HCT116 (cell line): ENCODE measurements around the gene DDX20.

ENCODE experiments used
- ATF3 ChIP-seq: IDR thresholded peaks from 2 replicates; pipeline ENCODE4 v1.6.1; 2012
- CEBPB ChIP-seq: IDR thresholded peaks from 2 replicates; pipeline ENCODE4 v1.6.1; 2012; ENCODE audit warnings: low read depth
- CTCF ChIP-seq, 3 experiments: fragments of 200-600 bp in 1 of 3; sonication (generic) in 1 of 3; IDR thresholded peaks in 2 of 3; conservative IDR thresholded peaks in 1 of 3; 2 replicates each; pipeline ENCODE4 v1.5.1; 2012 to 2017; ENCODE audit warnings: low read depth in 2 of 3, low read length in 2 of 3, antibody characterized with exemption in 1 of 3, borderline replicate concordance in 1 of 3, control low read depth in 1 of 3, mild to moderate bottlenecking in 1 of 3, mixed read lengths in 1 of 3, mixed run types in 1 of 3, moderate library complexity in 1 of 3; ENCODE audit not compliant: insufficient read depth in 1 of 3
- EGR1 ChIP-seq: IDR thresholded peaks from 2 replicates; pipeline ENCODE4 v1.6.1; 2012; ENCODE audit warnings: low read depth
- EZH2 ChIP-seq: fragments of 200-600 bp; sonication (generic); IDR thresholded peaks from 2 replicates; pipeline ENCODE4 v1.6.1; 2017; ENCODE audit warnings: antibody characterized with exemption, mixed run types
- EZH2phosphoT487 ChIP-seq: fragments of 200-600 bp; IDR thresholded peaks from 2 replicates; pipeline ENCODE4 v1.6.1; 2018; ENCODE audit warnings: antibody characterized with exemption, borderline replicate concordance
- MAX ChIP-seq: IDR thresholded peaks from 2 replicates; pipeline ENCODE4 v1.6.1; 2012
- POLR2A ChIP-seq: IDR thresholded peaks from 2 replicates; pipeline ENCODE4 v1.7.0; 2011; ENCODE audit warnings: borderline replicate concordance; ENCODE audit not compliant: insufficient read depth, insufficient read length; ENCODE audit errors: extremely low read depth
- POLR2AphosphoS5 ChIP-seq: IDR thresholded peaks from 2 replicates; pipeline ENCODE4 v1.6.1; 2011; ENCODE audit warnings: mild to moderate bottlenecking, low read depth, low read length, moderate library complexity
- REST ChIP-seq: IDR thresholded peaks from 2 replicates; pipeline ENCODE4 v1.6.1; 2012; ENCODE audit warnings: low read depth
- SIN3A ChIP-seq: IDR thresholded peaks from 2 replicates; pipeline ENCODE4 v1.6.1; 2012; ENCODE audit warnings: low read depth
- SP1 ChIP-seq: IDR thresholded peaks from 2 replicates; pipeline ENCODE4 v1.6.1; 2012; ENCODE audit warnings: low read depth
- SRF ChIP-seq: IDR thresholded peaks from 2 replicates; pipeline ENCODE4 v1.6.1; 2012; ENCODE audit warnings: low read depth

DNA sequence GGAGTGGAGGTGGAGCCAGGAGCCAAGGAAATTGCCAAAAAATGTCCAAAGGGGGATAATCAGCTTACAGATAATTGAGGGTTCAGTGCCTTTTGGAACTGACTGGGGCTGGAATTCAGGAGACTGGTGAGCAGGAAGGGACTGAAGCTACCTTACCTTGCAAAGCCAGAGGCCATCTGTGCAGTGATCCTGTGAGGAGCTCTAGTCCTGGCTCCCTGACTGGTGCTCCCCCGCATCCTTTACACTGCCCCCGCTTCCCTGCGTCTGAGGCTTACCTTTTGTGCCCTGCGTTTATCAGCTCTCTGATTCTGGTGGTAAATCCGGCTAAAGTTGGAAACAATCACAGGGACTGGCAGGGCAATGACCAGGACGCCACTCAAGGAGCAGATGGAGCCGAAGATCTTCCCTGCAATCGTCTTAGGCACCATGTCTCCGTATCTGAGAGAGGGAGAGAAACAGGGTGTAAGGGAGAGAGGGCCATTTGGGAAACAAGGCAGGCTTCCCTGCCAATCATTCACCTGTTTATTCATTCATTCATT is 31.0 kb downstream of the DDX20 start:
- TF ChIP-seq CTCF (IDR thresholded peaks at IDR 0.05 in 2 of 3, conservative IDR thresholded peaks at IDR 0.05 in 1 of 3; ENCODE audit: borderline replicate concordance in 1 of 3, insufficient read depth in 1 of 3, low read depth in 2 of 3, low read length in 2 of 3) = no peak
- no peak for TF ChIP-seq SP1
- no peak for TF ChIP-seq REST
- TF ChIP-seq POLR2A = no peak
- no peak for TF ChIP-seq CEBPB
- no peak for TF ChIP-seq SIN3A
- TF ChIP-seq EZH2 = no peak
- no peak for TF ChIP-seq POLR2AphosphoS5
- no peak for TF ChIP-seq EGR1
- no peak for TF ChIP-seq MAX
- no peak for TF ChIP-seq ATF3
- no peak for TF ChIP-seq EZH2phosphoT487
- TF ChIP-seq SRF = no peak
